Measurements from ENCODE around the gene BRF1.

Gene BRF1

DNA sequence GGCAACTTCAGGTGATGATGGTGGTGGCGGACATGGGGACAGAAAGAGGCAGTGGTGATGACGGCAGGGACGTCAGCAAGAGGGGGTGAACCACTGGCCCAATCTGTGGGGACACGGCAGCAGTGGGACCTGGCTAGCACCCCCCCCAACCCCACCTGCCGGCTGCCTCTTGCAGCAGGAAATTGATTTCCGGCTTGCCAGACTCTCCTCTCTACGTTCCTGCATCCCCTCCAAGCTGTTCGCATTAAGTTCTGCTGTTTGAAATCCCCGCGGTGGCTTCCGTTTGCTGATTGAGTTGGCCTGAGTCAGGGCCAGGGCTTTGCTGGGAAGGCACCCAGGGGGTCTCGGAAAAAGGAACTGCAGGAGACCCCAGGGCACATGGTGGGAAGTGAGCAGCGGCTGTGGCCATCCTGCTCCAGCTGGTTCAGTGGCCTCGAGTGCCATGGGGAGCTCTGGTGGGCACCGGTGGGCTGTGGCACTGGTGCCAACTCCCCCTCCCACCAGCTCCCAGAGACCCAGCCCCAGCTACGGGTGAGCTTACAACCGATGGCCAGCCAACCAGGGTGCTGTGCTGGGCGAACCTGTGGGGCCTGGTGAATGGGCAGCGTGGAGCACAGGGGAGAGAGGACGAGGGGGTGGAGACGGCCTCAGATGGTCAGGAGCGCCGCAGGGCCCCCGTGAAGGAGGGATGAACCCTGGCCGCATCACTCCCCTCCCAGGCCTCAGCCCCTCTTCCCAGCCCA lies 105.1 kb downstream of the BRF1 start:
- no peaks in the 10 kb centered on the region for H3K36me3 ChIP-seq (ENCODE audit: control insufficient read depth, insufficient read depth, low read length)
- H3K9ac ChIP-seq (ENCODE audit: low read length), result no peak overlapping the region
- peaks cover 82% of the 10 kb centered on the region for H3K27me3 ChIP-seq (ENCODE audit: control insufficient read depth, insufficient read depth, low read length)
- H3K4me1 ChIP-seq (ENCODE audit: control insufficient read depth, insufficient read depth, low read length), result no peaks in the 10 kb centered on the region
- H3K9me3 ChIP-seq (ENCODE audit: control insufficient read depth, low read length), result no peaks in the 10 kb centered on the region
- H3K4me3 ChIP-seq (ENCODE audit: low read length), result no peak overlapping the region

- Histone ChIP-seq H3K4me3 (ENCODE audit: low read length) (no peak overlapping the region), H3K9me3 (ENCODE audit: control insufficient read depth, low read length) (no peaks in the 10 kb centered on the region), H3K9ac (ENCODE audit: low read length) (no peak overlapping the region), H3K27me3 (ENCODE audit: control insufficient read depth, insufficient read depth, low read length) (peaks cover 76% of the 10 kb centered on the region), H3K36me3 (ENCODE audit: control insufficient read depth, insufficient read depth, low read length) (no peaks in the 10 kb centered on the region), H3K4me1 (ENCODE audit: control insufficient read depth, insufficient read depth, low read length) (no peaks in the 10 kb centered on the region)
Observed at GRCh38 chr14:105195051-105195450, 105.8 kb downstream of the BRF1 start.

- Histone ChIP-seq H3K9me3 (ENCODE audit: control insufficient read depth, low read length) (no peaks in the 10 kb centered on the region), H3K36me3 (ENCODE audit: control insufficient read depth, insufficient read depth, low read length) (no peaks in the 10 kb centered on the region), H3K27me3 (ENCODE audit: control insufficient read depth, insufficient read depth, low read length) (peaks cover 70% of the 10 kb centered on the region), H3K4me1 (ENCODE audit: control insufficient read depth, insufficient read depth, low read length) (no peaks in the 10 kb centered on the region), H3K9ac (ENCODE audit: low read length) (no peak overlapping the region), H3K4me3 (ENCODE audit: low read length) (no peak overlapping the region)
Observed at GRCh38 chr14:105193916-105194782, 106.7 kb downstream of the BRF1 start.

DNA sequence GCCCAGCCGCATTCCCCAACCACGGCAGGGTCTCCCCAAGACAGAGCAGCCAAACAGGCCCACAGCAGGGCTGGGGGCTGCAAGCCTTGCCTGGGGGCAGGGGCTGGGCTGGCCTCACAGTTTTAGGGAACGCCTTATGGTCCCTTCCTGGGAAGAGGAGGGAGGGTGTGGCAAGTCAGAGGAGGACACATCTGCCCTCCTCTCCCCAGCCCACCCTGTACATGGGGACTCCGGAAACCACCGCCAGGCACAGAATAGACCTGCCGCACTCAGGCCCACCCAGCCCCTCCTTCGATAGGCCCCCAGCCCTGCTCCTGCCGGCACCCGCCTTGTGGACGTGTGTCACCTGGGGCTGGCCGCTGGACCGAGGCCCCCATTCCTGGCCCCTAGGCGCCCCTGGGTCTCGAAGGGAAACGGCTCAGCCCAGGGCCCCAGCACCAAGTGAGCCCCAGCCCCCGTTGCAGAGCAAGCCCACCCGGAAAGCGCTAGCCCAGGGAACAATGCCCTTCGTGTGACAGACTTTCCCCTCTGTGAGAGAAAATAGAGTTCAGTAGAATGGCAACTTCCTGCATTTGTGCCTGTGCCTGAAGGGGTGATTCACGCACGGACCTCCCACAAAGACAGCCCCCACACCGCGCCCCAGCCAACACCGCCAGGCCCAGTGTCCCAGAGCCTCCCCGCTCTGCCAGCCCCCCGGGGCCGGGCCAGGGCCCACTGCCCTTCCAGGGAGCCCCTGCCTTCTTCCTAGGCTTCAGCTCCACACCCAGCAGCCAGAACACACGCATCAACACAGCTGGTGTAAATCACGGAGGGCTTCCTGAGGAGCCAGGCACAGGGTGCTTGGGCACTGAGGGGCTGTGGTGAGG lies 107.7 kb downstream of the BRF1 start:
- Histone ChIP-seq H3K36me3 (ENCODE audit: control insufficient read depth, insufficient read depth, low read length) (no peaks in the 10 kb centered on the region), H3K4me3 (ENCODE audit: low read length) (no peak overlapping the region), H3K9me3 (ENCODE audit: control insufficient read depth, low read length) (no peaks in the 10 kb centered on the region), H3K4me1 (ENCODE audit: control insufficient read depth, insufficient read depth, low read length) (no peaks in the 10 kb centered on the region), H3K27me3 (ENCODE audit: control insufficient read depth, insufficient read depth, low read length) (peaks cover 60% of the 10 kb centered on the region), H3K9ac (ENCODE audit: low read length) (no peak overlapping the region)

DNA sequence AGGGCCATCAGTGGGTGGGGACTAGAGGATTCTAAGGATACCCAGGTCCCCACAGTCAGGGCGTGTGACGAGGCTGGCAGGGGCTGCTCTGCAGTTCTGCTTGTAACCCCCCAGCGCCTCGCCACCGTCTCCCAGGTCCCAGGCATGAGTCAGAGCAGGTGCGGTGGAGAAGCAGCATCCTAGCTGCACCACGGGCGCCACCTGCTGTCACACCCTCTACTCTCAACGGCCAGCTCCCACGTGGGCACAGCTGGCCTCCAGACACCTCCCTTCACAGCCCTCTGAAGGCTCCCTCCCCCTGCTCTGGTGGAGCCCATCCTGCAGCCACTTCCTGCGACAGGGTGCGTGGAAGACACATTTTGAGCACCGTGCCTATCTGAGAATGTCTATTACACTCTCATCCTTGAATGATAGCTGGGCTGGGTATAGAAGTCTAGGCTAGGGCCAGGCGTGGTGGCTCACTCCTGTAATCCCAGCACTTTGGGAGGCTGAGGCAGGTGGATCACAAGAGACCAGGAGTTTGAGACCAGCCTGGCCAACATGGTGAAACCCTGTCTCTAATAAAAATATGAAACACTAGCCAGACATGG lies 112.8 kb downstream of the BRF1 start:
- no peak overlapping the region for H3K9ac ChIP-seq (ENCODE audit: low read length)
- H3K27me3 ChIP-seq (ENCODE audit: control insufficient read depth, insufficient read depth, low read length), result peaks cover 20% of the 10 kb centered on the region
- no peaks in the 10 kb centered on the region for H3K36me3 ChIP-seq (ENCODE audit: control insufficient read depth, insufficient read depth, low read length)
- no peaks in the 10 kb centered on the region for H3K9me3 ChIP-seq (ENCODE audit: control insufficient read depth, low read length)
- H3K4me3 ChIP-seq (ENCODE audit: low read length), result no peak overlapping the region
- no peaks in the 10 kb centered on the region for H3K4me1 ChIP-seq (ENCODE audit: control insufficient read depth, insufficient read depth, low read length)

DNA sequence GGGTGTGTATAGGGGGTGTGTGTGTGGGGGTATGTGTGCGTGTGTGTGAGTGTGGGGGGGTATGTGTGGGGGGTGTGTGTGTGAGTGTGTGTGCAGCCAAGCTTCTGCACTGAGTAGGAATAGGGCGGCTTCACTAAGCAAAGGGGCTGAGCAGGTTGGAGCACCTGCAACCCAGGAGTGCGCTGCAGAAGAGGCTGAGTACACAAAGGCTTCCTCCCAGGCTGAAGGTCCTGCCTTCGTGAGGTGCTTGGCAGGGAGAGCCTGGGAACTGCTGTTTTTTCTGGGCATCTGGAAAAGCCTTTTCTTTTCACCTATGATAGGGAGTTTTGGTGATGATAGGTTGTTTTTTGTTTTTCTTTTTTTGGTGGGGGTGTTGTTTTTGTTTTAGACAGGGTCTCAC lies 113.7 kb downstream of the BRF1 start:
- H3K9me3 ChIP-seq (ENCODE audit: control insufficient read depth, low read length), result no peaks in the 10 kb centered on the region
- H3K4me1 ChIP-seq (ENCODE audit: control insufficient read depth, insufficient read depth, low read length), result no peaks in the 10 kb centered on the region
- H3K9ac ChIP-seq (ENCODE audit: low read length), result no peak overlapping the region
- no peaks in the 10 kb centered on the region for H3K36me3 ChIP-seq (ENCODE audit: control insufficient read depth, insufficient read depth, low read length)
- peaks cover 19% of the 10 kb centered on the region for H3K27me3 ChIP-seq (ENCODE audit: control insufficient read depth, insufficient read depth, low read length)
- H3K4me3 ChIP-seq (ENCODE audit: low read length), result no peak overlapping the region

GRCh38 chr14:105185973-105186372 lies 114.8 kb downstream of the BRF1 start:
- H3K27me3 ChIP-seq (ENCODE audit: control insufficient read depth, insufficient read depth, low read length), result peaks cover 16% of the 10 kb centered on the region
- peaks cover 4% of the 10 kb centered on the region for H3K4me1 ChIP-seq (ENCODE audit: control insufficient read depth, insufficient read depth, low read length)
- no peaks in the 10 kb centered on the region for H3K36me3 ChIP-seq (ENCODE audit: control insufficient read depth, insufficient read depth, low read length)
- no peak overlapping the region for H3K4me3 ChIP-seq (ENCODE audit: low read length)
- no peaks in the 10 kb centered on the region for H3K9me3 ChIP-seq (ENCODE audit: control insufficient read depth, low read length)
- no peak overlapping the region for H3K9ac ChIP-seq (ENCODE audit: low read length)

DNA sequence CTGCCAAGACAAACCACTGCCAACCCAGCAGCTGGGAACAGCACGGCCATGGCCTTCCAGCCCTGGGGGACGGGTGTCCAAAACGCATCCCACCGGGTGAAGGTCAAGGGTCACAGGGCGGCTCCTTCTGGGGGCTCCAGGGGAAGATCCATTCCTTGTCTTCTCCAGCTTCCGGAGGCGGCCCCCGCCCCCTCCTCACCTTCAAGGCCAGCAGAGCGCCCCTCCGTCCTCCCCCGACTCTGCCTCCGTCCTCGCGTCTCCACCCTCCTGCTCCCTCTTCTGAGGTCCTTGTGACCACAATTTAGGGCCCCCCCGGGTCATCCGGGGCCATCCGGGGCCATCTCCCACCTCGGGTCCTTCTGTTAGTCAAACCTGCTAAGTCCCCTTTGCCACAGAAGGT lies 115.8 kb downstream of the BRF1 start:
- H3K36me3 ChIP-seq (ENCODE audit: control insufficient read depth, insufficient read depth, low read length), result no peaks in the 10 kb centered on the region
- no peaks in the 10 kb centered on the region for H3K9me3 ChIP-seq (ENCODE audit: control insufficient read depth, low read length)

GRCh38 chr14:105184461-105184860 lies 116.3 kb downstream of the BRF1 start:
- Histone ChIP-seq H3K4me3 (ENCODE audit: low read length) (no peak overlapping the region), H3K36me3 (ENCODE audit: control insufficient read depth, insufficient read depth, low read length) (no peaks in the 10 kb centered on the region), H3K9ac (ENCODE audit: low read length) (no peak overlapping the region), H3K9me3 (ENCODE audit: control insufficient read depth, low read length) (no peaks in the 10 kb centered on the region), H3K27me3 (ENCODE audit: control insufficient read depth, insufficient read depth, low read length) (peaks cover 20% of the 10 kb centered on the region), H3K4me1 (ENCODE audit: control insufficient read depth, insufficient read depth, low read length) (peaks cover 10% of the 10 kb centered on the region)

More for the DNA sequence above, 115.8 kb downstream of the BRF1 start:
- Histone ChIP-seq H3K4me3 (ENCODE audit: low read length) (no peak overlapping the region), H3K4me1 (ENCODE audit: control insufficient read depth, insufficient read depth, low read length) (peaks cover 10% of the 10 kb centered on the region), H3K9ac (ENCODE audit: low read length) (no peak overlapping the region), H3K27me3 (ENCODE audit: control insufficient read depth, insufficient read depth, low read length) (peaks cover 20% of the 10 kb centered on the region)

DNA sequence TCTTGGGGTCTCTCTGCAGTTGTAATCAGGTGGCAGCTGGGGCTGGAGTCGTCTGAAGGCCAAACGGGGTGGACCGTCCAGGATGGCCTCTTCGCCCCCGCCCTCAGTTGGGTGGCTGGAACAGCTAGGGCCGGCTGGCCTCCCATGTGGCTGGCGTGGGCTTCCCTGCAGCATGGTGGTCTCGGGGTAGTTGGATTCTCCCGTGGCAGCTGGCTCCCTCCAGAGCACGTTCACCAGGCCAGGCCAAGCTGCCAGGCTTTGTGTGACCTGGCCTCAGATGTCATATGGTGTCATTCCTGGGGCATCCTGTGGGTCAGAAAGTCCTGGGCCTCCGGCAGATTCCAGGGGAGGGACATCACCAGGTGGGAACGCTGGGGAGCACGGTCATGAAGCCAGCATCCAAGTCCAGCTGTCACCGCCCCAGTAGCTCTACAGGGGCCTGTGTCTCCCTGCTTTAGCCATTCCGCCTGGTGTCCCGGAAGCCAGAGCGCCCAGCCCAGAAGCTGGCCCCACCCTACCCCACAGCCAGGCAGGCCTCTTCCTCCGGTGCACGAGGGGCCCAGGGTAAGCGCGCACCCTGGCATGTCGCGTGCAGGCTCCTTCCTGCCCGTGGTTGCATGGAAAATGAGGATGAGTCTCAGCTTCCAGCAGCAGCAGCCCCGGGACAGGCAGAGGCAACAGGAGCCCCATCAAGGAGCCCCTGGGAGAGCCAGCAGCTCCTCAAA lies 118.3 kb downstream of the BRF1 start:
- H3K4me3 ChIP-seq (ENCODE audit: low read length), result no peak overlapping the region
- peaks cover 16% of the 10 kb centered on the region for H3K27me3 ChIP-seq (ENCODE audit: control insufficient read depth, insufficient read depth, low read length)
- no peaks in the 10 kb centered on the region for H3K9me3 ChIP-seq (ENCODE audit: control insufficient read depth, low read length)
- no peaks in the 10 kb centered on the region for H3K36me3 ChIP-seq (ENCODE audit: control insufficient read depth, insufficient read depth, low read length)
- no peak overlapping the region for H3K9ac ChIP-seq (ENCODE audit: low read length)
- H3K4me1 ChIP-seq (ENCODE audit: control insufficient read depth, insufficient read depth, low read length), result peaks cover 10% of the 10 kb centered on the region

All from mucosa of stomach (tissue), 1 donor.